Bronchial epithelial cell (primary cell): Measurements from ENCODE around the gene CD52. TPM values are rescaled to one million over a fixed set of nuclear protein-coding genes. Genes with fewer than 3 reads are reported as not detected.

Source experiments
- DNase-seq: peaks from one replicate; pipeline ENCODE4 v3.0.0-alpha.2; 2010; ENCODE audit warnings: low read depth
- FAIRE-seq: peaks from 2 replicates; lab custom pipeline; 2011; peaks lifted over from hg19 to GRCh38; lab: Jason Lieb, UNC
- H3K27me3 ChIP-seq: 2 replicates; pipeline ENCODE4 v1.5.1; 2011; ENCODE audit warnings: low read length; ENCODE audit not compliant: control insufficient read depth, insufficient read depth
- H3K36me3 ChIP-seq: 2 replicates; pipeline ENCODE4 v1.5.1; 2011; ENCODE audit warnings: low read length; ENCODE audit not compliant: control insufficient read depth, insufficient read depth
- H3K4me3 ChIP-seq: 2 replicates; pipeline ENCODE4 v1.5.1; 2011; ENCODE audit warnings: mild to moderate bottlenecking, low read depth, low read length, control low read depth
- CTCF ChIP-seq: IDR thresholded peaks from 2 replicates; pipeline ENCODE4 v1.5.1; 2011; ENCODE audit warnings: mild to moderate bottlenecking, moderate library complexity, low read length, control low read depth, inconsistent platforms; ENCODE audit not compliant: insufficient read depth, severe bottlenecking
- total RNA-seq: library from RNA; depleted of rRNA; stranded (reverse); fragments of >200 nt; gene quantifications from 2 replicates; pipeline ENCODE4 v1.2.1, GENCODE V29; 2014

The CD52 gene
- total RNA-seq, 1 donor from 2014 or later = not detected

- FAIRE-seq (no peak), DNase-seq (no peak)
- H3K4me3 ChIP-seq = no peak overlapping the region
- peaks cover 14% of the 10 kb centered on the region for H3K36me3 ChIP-seq
- no peak for TF ChIP-seq CTCF
- H3K27me3 ChIP-seq = no peaks in the 10 kb centered on the region
Observed at GRCh38 chr1:26338670-26339069, 20.9 kb downstream of the CD52 start.

GRCh38 chr1:26340047-26340481 is 22.3 kb downstream of the CD52 start:
- Histone ChIP-seq H3K36me3 (peaks cover 20% of the 10 kb centered on the region), H3K27me3 (no peaks in the 10 kb centered on the region), H3K4me3 (no peak overlapping the region)
- FAIRE-seq = peak; percentile 93
- DNase-seq = peak; percentile 83
- TF ChIP-seq CTCF = no peak

- DNase-seq = no peak
- TF ChIP-seq CTCF = no peak
- Histone ChIP-seq H3K4me3 (no peak overlapping the region), H3K27me3 (no peaks in the 10 kb centered on the region), H3K36me3 (peaks cover 22% of the 10 kb centered on the region)
- FAIRE-seq = no peak
Observed at GRCh38 chr1:26344147-26344920, 26.6 kb downstream of the CD52 start.

GRCh38 chr1:26345718-26346117 is 28.0 kb downstream of the CD52 start:
- H3K27me3 ChIP-seq = no peaks in the 10 kb centered on the region
- no peak for FAIRE-seq
- peaks cover 19% of the 10 kb centered on the region for H3K36me3 ChIP-seq

GRCh38 chr1:26346274-26347033 is 28.7 kb downstream of the CD52 start:
- TF ChIP-seq CTCF = no peak
- peaks cover 19% of the 10 kb centered on the region for H3K36me3 ChIP-seq
- H3K4me3 ChIP-seq = no peak overlapping the region
- no peaks in the 10 kb centered on the region for H3K27me3 ChIP-seq
- FAIRE-seq (no peak), DNase-seq (no peak)

More at GRCh38 chr1:26345718-26346117, 28.0 kb downstream of the CD52 start:
- no peak for DNase-seq
- TF ChIP-seq CTCF = no peak
- no peak overlapping the region for H3K4me3 ChIP-seq
